Measurements from ENCODE around the gene TSPAN2.

DNA sequence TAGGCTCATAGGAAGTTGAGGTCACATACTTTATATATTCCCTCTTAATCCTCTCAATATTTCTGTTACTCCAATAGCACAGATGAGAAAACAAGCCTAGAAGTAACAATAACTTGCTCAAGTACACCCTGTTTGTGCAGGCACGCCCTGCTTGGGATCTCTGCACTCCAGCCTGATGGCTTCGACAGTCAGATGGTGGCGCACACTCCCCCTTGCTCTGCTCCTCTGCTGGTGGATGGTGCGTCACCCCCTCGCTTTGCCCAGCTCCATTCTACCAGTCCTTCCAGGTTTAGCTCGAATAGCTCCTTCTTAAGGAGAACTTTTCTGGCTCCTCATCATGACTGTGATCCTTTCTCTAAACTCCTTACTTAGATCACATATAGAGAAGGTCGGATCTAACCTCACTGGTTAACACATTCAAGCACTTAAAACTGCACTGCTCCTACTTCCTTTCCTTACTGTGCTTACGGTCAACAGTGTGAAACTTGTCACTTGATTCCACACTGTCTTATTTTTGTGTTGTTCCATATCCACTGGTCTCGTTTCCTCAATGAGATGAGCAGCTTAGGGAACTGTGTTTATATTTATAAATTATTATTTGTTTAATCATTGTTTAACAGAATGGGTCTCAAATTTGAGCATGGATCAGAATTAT, 3.0 kb downstream of the TSPAN2 start:
- TF ChIP-seq, protein P1, sequence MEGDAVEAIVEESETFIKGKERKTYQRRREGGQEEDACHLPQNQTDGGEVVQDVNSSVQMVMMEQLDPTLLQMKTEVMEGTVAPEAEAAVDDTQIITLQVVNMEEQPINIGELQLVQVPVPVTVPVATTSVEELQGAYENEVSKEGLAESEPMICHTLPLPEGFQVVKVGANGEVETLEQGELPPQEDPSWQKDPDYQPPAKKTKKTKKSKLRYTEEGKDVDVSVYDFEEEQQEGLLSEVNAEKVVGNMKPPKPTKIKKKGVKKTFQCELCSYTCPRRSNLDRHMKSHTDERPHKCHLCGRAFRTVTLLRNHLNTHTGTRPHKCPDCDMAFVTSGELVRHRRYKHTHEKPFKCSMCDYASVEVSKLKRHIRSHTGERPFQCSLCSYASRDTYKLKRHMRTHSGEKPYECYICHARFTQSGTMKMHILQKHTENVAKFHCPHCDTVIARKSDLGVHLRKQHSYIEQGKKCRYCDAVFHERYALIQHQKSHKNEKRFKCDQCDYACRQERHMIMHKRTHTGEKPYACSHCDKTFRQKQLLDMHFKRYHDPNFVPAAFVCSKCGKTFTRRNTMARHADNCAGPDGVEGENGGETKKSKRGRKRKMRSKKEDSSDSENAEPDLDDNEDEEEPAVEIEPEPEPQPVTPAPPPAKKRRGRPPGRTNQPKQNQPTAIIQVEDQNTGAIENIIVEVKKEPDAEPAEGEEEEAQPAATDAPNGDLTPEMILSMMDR (IDR thresholded peaks at IDR 0.05), result no peak
- TF ChIP-seq POLR2A (IDR thresholded peaks at IDR 0.05), result no peak
